Renal cortex interstitium (tissue), 11 donors: Measurements from ENCODE around the gene CACNA2D1. TPM values are rescaled to one million over a fixed set of nuclear protein-coding genes. Genes with fewer than 3 reads are reported as not detected.

Source experiments
- DNase-seq, 11 donors: peaks; one replicate each; pipeline ENCODE4 v3.0.0-alpha.2; 2013; ENCODE audit warnings: low read depth in 9 of 11, low spot score in 4 of 11; ENCODE audit errors: extremely low read depth in 1 of 11
- polyA plus RNA-seq, 3 donors: library from polyadenylated mRNA; unstranded; fragments of 120-200 nt; gene quantifications; one replicate each; pipeline ENCODE4 v1.2.1, GENCODE V29; 2013; ENCODE audit not compliant: insufficient read length in 3 of 3

CACNA2D1 gene
- polyA plus RNA-seq, 3 donors: 28.2 to 30.7 (median 30.2) TPM

DNA sequence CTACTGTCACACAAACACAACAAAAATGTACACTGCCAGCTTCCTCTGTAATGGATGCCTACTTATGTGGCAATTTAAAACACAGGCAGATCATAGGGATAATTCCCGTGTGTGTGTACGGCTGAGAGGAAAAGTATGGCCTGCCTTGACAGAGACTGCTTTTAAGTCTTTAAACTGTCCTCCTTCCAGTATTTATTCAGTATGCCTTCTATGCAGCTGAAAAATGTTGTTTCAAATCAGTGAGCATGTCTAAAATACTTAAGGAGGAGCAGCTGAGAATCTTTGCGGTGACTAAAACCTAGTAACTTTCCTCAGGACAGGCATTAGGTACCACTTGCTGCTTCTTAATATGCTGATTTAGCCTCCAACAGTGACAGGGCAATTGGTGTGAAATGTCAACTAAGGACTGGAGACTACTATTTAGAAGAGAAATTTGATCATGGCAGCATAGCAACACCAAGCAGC lies 126.3 kb downstream of the CACNA2D1 start:
- peak in 6 of 11 donors; percentile 5 to 18 (median 11) for DNase-seq

DNA sequence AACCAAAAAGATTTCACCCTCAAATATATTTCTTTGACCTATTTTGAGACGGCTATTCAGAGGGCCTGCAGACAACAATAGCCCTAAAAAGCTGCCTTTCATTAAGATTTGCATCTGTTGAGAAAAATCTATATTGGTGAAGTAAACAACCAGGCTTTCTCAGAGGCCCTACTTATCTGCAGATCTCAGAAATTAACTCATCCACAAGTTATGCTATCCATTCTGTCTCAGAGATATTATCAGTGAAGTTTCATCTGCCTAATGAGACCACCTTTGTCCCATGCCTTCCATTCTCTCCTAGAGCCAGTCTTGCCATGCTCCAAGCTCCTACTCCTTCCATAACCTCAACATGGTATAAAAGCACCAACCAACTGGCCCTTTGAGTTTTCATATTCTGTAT lies 130.3 kb downstream of the CACNA2D1 start:
- no peak for DNase-seq

DNA sequence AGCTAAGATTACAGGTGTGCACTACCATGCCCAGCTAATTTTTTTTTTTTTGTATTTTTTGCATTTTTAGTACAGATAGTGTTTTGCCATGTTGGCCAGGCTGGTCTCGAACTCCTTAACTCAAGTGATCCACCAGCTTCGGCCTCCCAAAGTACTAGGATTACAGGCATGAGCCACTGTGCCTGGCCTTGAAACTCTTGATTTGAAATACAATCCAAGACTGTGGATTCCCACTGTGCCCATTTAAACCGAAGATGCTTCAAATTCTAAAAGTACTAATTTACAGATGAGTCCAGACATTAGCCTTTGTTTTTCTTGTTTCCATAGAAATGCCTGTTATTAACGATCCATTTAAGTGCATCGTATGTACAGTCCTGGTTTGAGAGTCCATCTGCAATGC lies 130.9 kb downstream of the CACNA2D1 start:
- DNase-seq: no peak

DNA sequence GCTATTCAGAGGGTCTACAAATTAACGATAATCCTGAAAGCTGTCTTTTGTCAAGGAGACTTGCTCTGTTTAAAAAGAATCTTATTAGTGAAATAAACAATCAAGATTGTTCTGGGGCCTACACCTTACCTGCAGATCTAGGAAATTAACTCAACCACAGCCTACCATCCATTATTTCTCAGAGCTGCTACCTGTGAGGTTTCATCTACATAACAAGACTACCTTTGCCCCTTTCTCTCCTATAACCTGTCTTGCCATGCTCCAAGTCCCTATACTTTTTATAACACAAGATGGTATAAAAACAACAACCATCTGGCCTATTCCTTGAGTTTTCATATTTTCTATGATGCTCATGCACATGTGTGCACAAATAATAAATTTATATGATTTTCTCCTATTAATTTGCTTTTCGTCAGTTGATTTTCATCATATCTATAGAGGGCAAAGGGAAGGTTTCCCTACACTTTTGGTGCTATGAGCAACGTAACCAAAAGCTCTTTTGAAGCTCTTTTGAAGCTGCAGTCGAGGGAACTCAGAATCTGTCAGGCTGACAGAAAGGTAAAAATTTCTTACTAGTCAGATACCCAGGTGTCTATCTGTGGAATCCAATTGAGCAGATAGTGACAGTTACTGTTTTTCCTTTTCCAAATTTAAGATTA lies 138.1 kb downstream of the CACNA2D1 start:
- DNase-seq: no peak

DNA sequence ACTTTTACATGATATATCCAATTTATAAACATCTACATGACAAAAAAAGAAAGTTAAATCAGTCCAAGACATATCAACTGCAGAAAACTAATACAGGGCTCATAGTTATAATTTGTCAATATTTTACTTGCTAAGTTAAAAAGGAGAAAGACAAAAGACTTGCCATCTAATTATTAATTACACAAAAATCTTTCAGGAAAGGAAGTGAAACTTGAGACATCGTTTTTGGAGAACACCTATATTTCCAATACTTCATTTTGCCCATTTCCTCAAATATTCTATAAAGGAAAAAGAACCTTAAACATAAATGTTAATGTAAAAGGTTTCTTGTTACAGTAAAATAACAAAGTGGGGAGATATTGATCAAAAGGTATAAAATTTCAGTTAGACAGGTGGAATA lies 148.7 kb downstream of the CACNA2D1 start:
- DNase-seq: no peak

DNA sequence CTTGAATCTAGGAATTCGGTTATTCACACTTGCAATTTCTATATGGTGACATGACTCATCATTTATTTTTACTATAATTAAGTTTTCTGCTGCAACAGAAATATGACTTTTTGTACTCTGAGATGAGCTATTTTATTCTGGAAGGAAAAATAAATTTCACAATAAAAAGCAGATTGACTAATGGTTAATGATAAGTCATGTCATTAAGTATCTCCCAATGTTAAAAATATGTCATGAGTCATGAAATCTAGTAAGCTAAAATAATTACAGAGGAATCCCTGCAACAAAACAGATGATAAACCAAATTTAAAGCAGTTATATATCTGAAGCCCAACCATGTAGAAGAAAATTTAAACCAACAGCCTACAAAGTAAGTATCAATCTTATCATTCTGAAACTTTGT lies 149.2 kb downstream of the CACNA2D1 start:
- DNase-seq: no peak

DNA sequence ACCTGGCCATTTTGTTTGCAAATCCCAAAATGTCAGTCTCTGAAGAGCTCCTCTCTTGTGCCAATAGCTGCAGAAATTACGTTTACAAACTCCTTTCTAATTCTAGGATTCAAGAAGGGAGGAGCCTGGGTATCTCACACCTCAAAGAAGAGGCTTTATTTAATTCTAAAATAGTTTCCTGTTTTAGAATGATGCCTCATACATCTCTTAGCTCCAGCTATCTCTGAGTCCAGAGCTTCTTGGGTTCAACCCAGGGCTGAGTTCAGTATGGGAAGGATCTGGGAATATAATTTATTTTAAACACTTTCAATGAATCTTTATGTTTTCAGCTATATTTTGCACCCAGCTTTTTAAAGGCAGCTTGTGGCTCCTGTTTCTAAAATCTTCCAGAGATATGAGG lies 150.1 kb downstream of the CACNA2D1 start:
- no peak for DNase-seq

DNA sequence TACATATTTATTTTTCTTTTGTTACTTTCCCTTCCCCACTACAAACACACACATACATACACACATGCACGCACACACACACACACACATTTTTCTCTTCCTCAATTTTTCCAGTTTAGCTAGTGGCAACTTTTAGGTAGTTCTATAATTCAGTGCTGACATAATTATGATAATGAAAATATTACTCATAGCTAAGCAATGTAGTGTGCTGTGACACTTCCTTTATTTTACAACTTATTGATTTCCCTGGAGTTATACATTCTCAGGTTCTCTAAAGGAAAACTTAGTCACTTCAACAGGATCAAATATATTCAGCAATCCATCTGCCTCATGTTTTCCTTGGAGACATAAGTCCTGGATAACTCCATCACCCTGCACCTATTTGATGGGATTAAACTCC lies 151.6 kb downstream of the CACNA2D1 start:
- no peak for DNase-seq

DNA sequence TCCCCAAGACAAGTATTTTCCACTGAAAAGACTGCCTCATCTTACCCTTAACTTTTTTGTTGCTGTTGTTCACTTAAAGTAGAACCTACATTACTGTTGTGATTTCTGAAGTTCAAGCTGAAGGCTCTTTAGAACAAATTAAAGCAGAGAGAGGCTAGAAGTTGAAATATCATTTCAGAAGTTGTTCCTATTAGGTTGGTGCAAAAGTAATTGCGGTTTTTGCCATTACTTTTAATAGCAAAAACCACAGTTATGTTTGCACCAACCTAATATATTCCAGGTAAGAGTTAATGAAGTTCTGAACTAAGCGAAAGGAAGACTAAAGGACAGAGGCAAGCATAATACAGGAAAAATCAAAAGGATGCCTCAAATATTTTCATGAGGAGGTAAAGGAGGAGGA lies 153.7 kb downstream of the CACNA2D1 start:
- DNase-seq: no peak

DNA sequence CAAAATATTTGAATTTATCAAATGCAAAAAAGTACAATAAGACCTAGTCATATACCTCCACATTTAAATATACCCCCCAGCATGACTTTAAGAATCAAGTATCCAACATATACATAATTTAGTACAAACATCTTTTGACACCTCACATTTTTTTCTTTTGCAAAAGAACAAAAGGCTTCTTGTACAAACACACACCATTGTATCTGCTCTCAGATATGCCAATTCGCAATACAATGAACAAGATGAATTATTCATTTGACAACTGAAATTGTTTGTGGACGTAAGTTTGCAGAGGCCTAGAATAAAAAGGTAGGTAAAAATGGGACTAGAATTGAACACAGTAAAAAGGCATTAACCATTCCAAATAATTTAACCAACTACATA lies 154.4 kb downstream of the CACNA2D1 start:
- no peak for DNase-seq

DNA sequence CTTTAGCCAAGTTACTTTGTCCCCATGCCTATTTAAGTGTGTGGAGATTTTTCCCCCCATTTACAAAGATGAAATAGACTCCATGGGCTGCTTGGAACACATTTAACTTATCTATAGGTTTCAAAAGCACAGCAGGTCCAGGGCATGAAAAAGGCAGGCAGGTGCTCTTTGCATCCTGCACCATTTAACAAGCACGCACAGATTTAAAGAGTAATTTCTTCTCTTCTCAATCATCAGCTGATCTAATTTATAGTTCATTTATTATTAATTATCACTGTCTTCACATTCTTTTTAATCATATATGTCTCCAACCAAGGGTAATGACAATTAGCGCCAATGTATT lies 156.8 kb downstream of the CACNA2D1 start:
- no peak for DNase-seq

DNA sequence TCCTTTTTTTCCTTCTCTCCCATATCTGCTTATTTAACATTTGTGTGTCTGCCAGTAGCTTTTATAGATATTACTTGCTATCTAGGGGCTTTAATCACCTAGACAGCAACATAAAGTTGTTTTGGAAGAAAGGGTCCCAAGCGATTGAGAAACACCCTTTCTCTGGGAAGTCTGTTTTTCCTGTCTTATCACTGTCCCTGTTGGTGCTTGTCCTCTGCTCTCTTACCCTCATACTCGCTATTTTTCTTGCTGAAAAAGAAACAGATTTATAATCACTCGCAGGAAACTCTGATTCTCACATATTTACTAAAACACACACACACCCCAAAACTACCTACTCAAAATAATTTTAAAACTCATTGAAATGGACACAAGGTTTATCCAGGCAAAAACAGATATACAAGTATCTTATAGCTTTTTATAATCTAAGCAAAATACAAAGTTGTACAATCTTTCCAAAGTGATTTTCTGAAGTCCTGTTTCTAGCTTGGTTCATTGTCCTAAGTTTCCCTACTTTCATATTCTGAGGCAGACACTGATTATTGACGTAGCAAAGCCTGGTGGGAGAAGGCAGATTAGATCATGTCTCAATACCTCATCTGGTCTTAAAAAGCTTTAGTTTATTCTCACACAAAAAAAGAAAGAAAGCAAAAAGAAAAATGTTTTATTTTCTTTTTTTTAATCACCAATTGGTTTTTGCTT lies 157.3 kb downstream of the CACNA2D1 start:
- no peak for DNase-seq

DNA sequence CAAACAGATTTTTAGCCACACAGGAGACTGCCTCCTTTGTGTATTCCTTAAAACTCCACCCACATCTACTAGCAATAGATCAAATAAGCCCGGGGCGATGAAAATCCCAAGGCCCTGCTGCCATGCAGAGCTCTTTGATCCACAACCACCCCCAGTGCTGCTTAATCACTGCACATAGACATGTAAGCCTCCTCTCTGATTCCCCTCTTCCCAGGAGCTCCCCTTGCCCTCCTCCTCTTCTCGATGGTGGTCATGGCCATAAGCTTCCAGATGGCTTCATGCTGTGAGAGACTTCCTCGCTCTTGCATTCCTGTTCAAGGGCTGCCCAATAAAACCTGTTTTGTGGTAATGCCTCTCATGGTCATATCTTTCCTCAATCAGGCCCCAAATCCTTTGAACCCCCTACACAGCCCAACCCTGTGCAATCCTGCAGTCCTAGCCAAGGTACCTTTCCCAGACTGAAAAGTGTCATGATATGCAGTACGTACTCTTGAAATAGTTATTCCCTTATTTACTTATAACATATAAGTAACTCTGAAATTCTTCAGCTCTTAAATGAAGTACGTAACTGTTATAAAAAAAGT lies 158.5 kb downstream of the CACNA2D1 start:
- no peak for DNase-seq

DNA sequence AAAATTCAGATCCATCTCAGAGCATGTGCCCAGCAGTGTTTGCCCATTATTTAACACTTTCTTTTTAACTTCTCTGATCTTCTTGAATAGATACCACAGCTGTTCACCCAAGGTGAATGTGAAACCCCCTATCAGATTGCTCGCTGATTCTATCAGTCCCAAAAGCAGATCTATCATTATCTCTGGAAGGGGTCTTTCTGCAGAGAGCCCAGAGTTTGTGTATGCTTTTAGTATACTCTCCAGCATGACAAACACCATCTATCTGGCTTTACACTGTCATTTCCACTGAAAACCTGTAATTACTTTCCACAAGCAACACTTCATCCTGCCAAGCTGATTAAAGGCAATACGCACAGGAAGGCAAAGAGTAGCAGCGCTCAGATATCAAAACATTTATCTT lies 168.2 kb downstream of the CACNA2D1 start:
- DNase-seq: no peak

DNA sequence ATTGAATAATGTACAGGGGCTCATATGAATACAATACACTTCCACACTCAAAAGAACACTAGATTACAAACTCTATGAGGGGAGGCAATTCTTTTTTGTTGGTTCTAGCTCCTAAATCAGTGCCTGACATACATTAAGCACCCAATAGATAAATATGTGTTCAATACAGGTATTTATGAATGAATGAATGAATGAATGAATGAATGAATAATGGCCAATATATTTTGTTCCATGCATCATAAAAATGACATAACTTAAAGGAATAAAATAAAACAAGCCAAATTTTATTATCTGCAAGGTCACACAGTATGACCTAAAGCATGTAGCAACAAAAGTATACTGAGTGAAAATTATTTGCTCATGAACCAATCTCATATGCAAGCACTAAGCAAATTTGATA lies 168.9 kb downstream of the CACNA2D1 start:
- DNase-seq: no peak

DNA sequence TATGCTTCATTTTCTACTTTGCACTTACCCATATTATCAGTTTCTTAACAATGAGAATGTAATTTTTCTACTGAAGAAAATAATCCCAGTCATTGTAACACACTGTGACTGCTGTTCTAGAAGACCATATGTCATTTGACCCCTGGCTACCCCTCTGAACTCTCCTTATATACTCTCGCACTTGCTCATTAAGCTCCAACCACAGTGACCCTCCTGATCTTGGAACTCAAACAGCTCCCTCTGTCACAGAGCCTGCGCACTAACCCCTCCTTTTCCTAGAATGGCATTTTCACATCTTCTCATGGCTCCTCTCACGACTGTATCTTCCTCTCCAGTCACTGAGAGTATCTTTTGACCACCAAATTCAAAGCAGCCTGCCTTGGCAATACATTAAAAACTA lies 169.7 kb downstream of the CACNA2D1 start:
- no peak for DNase-seq

DNA sequence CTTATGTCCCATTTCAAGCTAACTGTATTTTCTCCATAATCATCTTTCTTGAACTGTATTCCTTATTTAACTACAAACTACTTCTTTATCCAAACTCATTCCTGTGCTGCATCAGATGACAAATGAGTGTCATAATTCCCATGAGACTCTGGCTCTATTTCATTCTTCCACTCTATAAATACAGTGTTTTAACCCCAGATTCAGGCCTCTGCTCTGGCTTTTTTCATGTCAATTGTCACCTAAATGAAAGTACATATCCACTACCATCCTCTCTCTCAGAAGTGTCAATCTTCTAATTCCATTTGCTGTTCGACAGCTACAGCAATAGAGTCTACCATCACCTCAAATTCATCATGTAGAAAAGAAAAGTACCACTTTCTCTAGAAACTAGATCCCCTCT lies 172.7 kb downstream of the CACNA2D1 start:
- no peak for DNase-seq

DNA sequence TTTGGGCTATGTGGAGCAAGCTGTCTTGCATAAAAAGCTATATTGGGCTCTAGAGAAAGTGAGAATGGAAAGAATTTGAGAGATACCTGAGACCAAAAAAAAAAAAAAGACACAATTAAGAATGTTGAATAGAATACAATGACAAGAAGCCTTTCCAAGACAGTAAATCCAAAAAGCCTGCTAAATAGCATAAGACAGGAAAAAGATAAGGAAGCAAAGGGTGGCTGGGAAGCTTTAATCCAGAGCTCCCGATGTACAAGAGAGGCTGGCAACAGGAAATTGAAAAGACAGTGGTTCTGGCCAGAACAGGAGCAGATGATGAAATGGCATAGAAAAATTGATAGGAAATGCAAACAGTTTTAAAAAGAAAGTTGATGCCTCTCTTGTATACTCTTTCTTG lies 174.9 kb downstream of the CACNA2D1 start:
- DNase-seq: no peak

DNA sequence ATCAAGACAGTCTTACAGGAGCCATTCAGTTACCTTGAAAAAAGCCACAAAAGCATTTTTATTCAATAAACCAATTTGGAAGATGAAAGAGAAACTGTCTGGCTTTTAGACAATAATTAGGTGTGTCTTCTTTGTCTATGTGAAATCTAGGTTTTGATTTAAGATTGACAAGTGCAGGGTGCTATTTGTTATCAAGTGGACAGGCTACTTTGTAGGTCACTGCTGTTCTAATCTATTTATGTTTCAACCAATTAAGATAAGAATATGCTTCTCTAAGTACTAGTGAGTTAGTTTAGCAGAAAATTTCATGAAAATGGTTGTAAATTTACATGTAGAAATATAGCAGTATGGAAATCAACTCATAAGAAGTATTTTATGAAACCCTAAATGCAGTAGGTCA lies 177.5 kb downstream of the CACNA2D1 start:
- DNase-seq: no peak

DNA sequence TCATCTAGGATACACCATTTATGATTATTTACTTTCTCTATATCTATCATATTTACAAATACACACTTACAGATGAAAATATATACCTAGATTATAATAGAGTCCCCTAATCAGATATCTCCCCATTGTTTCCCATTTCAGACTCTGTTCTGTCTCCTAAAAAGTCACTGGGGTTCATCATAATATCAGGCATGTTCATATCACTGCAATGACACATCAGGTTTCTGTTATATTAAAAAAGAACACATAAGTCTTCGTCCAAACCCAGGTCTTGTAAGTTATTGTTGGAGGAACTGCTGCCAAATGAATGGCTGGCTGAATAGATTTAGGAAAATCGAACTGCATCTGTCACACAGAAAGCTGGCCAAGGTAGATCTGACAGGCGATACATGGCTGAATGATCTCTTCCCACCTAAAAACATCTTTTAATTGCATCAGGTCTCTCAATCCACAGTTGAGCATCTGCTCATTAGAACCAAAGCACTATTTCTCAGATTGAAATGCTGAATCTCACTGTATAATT lies 178.7 kb downstream of the CACNA2D1 start:
- no peak for DNase-seq
